Loucy (cell line): ENCODE results near the gene FAXDC2.

Experiments
- H2AFZ ChIP-seq: fragments of 200-600 bp; sonication (generic); 2 replicates; pipeline ENCODE4 v1.6.0; 2016; ENCODE audit warnings: antibody characterized with exemption, mild to moderate bottlenecking, low read length, moderate library complexity
- H3F3A ChIP-seq: fragments of 200-600 bp; 2 replicates; pipeline ENCODE4 v1.6.0; 2016; ENCODE audit warnings: antibody characterized with exemption, low read depth, mild to moderate bottlenecking
- H3K27me3 ChIP-seq: fragments of 200-600 bp; sonication (generic); 2 replicates; pipeline ENCODE4 v1.6.1; 2014; ENCODE audit warnings: low read length, mild to moderate bottlenecking; ENCODE audit not compliant: insufficient read depth, poor library complexity, severe bottlenecking
- H3K36me3 ChIP-seq: fragments of 200-600 bp; sonication (generic); 2 replicates; pipeline ENCODE4 v1.6.1; 2016; ENCODE audit warnings: low read length; ENCODE audit not compliant: insufficient read depth
- H3K4me1 ChIP-seq: fragments of 200-600 bp; sonication (generic); 2 replicates; pipeline ENCODE4 v1.5.1; 2014; ENCODE audit warnings: low read length, mild to moderate bottlenecking; ENCODE audit not compliant: insufficient read depth, poor library complexity, severe bottlenecking
- H3K4me2 ChIP-seq: fragments of 200-600 bp; sonication (generic); 2 replicates; pipeline ENCODE4 v1.6.0; 2014; ENCODE audit warnings: antibody characterized with exemption, low read length, low read depth, mild to moderate bottlenecking; ENCODE audit not compliant: poor library complexity, severe bottlenecking
- H3K4me3 ChIP-seq: fragments of 200-600 bp; sonication (generic); 2 replicates; pipeline ENCODE4 v1.5.1; 2014; ENCODE audit warnings: low read length, mild to moderate bottlenecking, mixed read lengths; ENCODE audit not compliant: poor library complexity, severe bottlenecking
- H3K79me2 ChIP-seq: fragments of 200-600 bp; sonication (generic); 2 replicates; pipeline ENCODE4 v1.6.1; 2014; ENCODE audit warnings: low read length; ENCODE audit not compliant: insufficient read depth
- H3K9ac ChIP-seq: fragments of 200-600 bp; sonication (generic); 2 replicates; pipeline ENCODE4 v1.6.0; 2014; ENCODE audit warnings: mild to moderate bottlenecking, low read depth, low read length, moderate library complexity; ENCODE audit not compliant: poor library complexity, severe bottlenecking
- H3K9me2 ChIP-seq: fragments of 200-600 bp; sonication (generic); replicated peaks from 2 replicates; pipeline ENCODE4 v1.6.1; 2016; ENCODE audit warnings: low read depth, low read length, mixed read lengths
- H3K9me3 ChIP-seq: fragments of 200-600 bp; sonication (generic); 2 replicates; pipeline ENCODE4 v1.6.1; 2014; ENCODE audit warnings: mild to moderate bottlenecking, antibody characterized with exemption, low read length, low read depth; ENCODE audit not compliant: insufficient read depth
- H4K20me1 ChIP-seq: fragments of 200-600 bp; sonication (generic); 2 replicates; pipeline ENCODE4 v1.6.0; 2014; ENCODE audit warnings: antibody characterized with exemption, low read length, mild to moderate bottlenecking; ENCODE audit not compliant: insufficient read depth, poor library complexity, severe bottlenecking
- EZH2phosphoT487 ChIP-seq: fragments of 200-600 bp; IDR thresholded peaks from 2 replicates; pipeline ENCODE4 v1.6.1; 2018; ENCODE audit warnings: antibody characterized with exemption, mild to moderate bottlenecking, moderate library complexity, borderline replicate concordance
- TF ChIP-seq, protein P1 (sequence below): fragments of 200-600 bp; sonication (generic); conservative IDR thresholded peaks from 2 replicates; pipeline ENCODE4 v1.5.1; 2014; ENCODE audit warnings: mild to moderate bottlenecking, antibody characterized with exemption, low read length

FAXDC2 gene

DNA sequence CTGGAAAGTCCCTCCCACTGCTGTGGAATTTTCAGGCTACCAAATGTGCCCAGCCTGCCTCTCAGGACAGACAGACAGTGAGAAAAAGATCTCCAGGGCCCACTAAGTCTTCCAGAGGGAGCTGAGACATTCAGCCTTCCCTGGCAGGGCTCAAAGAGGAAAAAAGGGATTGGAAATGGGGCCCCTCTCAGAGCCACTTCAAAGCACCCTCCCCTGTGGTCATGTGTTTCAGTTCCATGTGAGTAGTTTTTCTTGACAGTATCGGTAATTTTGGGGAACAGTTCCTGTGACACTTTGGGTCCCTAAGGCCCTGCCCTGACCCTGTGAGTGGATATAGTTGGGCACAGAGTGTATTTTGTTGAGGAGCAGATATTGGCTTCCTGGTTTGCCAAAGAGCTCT is 70.3 kb downstream of the FAXDC2 start:
- TF ChIP-seq, protein P1, sequence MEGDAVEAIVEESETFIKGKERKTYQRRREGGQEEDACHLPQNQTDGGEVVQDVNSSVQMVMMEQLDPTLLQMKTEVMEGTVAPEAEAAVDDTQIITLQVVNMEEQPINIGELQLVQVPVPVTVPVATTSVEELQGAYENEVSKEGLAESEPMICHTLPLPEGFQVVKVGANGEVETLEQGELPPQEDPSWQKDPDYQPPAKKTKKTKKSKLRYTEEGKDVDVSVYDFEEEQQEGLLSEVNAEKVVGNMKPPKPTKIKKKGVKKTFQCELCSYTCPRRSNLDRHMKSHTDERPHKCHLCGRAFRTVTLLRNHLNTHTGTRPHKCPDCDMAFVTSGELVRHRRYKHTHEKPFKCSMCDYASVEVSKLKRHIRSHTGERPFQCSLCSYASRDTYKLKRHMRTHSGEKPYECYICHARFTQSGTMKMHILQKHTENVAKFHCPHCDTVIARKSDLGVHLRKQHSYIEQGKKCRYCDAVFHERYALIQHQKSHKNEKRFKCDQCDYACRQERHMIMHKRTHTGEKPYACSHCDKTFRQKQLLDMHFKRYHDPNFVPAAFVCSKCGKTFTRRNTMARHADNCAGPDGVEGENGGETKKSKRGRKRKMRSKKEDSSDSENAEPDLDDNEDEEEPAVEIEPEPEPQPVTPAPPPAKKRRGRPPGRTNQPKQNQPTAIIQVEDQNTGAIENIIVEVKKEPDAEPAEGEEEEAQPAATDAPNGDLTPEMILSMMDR, result no peak
- no peak for TF ChIP-seq EZH2phosphoT487
- Histone ChIP-seq H3K4me2 (no peak overlapping the region), H2AFZ (no peak overlapping the region), H3K4me1 (no peaks in the 10 kb centered on the region), H3K9me3 (no peaks in the 10 kb centered on the region), H4K20me1 (peaks cover 64% of the 10 kb centered on the region), H3K9me2 (no peaks in the 10 kb centered on the region), H3K79me2 (peaks cover 97% of the 10 kb centered on the region), H3K36me3 (no peaks in the 10 kb centered on the region), H3K4me3 (no peak overlapping the region), H3K27me3 (no peaks in the 10 kb centered on the region), H3K9ac (no peak overlapping the region), H3F3A (no peaks in the 10 kb centered on the region)

DNA sequence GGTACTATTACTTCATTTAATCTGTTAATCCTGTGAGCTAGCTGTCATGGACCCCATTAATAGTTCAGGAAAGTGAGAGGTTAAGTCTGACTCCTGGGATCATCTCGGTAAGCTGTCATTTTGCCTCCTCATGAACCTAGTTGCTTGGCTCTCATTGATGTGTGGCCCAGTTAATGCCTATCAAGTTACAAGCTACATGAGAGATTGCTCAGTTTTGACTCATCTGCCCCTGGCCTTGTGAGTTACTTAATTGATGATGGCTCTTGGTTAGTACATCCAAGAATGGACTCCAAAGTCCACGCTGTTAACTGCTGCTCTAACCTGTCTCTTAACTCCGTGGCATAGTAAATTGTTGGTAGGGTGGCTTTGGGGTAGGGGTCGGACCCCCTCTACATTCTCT is 71.3 kb downstream of the FAXDC2 start:
- no peak for TF ChIP-seq EZH2phosphoT487
- TF ChIP-seq, protein P1, result no peak

DNA sequence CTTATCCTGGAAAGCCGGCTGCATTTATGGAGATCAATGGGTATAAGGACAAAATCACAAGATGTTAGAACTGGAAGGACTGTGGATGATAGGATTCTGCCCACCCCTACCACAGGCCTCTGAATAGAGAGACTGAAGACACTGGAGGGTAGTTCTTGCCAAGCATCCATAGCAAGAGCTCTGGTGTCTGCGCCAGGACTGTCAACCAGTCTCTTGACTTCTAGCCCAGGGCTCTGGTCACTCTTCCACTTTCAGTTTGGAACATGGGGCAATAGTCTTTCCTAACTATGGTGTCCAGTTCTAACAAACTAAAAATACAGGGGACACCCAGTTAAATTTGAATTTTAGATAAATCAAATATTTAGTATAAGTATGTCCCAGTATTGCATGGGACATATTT is 71.9 kb downstream of the FAXDC2 start:
- H2AFZ ChIP-seq, result no peak overlapping the region
- no peaks in the 10 kb centered on the region for H3K9me3 ChIP-seq
- H3F3A ChIP-seq, result no peaks in the 10 kb centered on the region
- peaks cover 97% of the 10 kb centered on the region for H3K79me2 ChIP-seq
- H3K4me3 ChIP-seq, result no peak overlapping the region
- no peak overlapping the region for H3K9ac ChIP-seq
- no peak overlapping the region for H3K4me2 ChIP-seq
- no peaks in the 10 kb centered on the region for H3K9me2 ChIP-seq
- H4K20me1 ChIP-seq, result peaks cover 60% of the 10 kb centered on the region
- no peaks in the 10 kb centered on the region for H3K36me3 ChIP-seq
- TF ChIP-seq, protein P1, result no peak
- no peak for TF ChIP-seq EZH2phosphoT487
- no peaks in the 10 kb centered on the region for H3K27me3 ChIP-seq
- no peaks in the 10 kb centered on the region for H3K4me1 ChIP-seq

More for the DNA sequence above, 71.3 kb downstream of the FAXDC2 start:
- Histone ChIP-seq H3K4me2 (no peak overlapping the region), H3K4me1 (no peaks in the 10 kb centered on the region), H3F3A (no peaks in the 10 kb centered on the region), H4K20me1 (peaks cover 57% of the 10 kb centered on the region), H3K9me3 (no peaks in the 10 kb centered on the region), H3K9me2 (no peaks in the 10 kb centered on the region), H2AFZ (no peak overlapping the region), H3K79me2 (peaks cover 97% of the 10 kb centered on the region), H3K9ac (no peak overlapping the region), H3K27me3 (no peaks in the 10 kb centered on the region), H3K4me3 (no peak overlapping the region), H3K36me3 (no peaks in the 10 kb centered on the region)
